ENCODE results near the gene IST1. TPM values are rescaled to one million over a fixed set of nuclear protein-coding genes. Genes with fewer than 3 reads are reported as not detected.
A peak's percentile ranks its signal among the peaks of the same experiment; 100 is the strongest.

Gene IST1
- total RNA-seq, 2 donors from 2014 or later: 154 to 181 TPM

DNA sequence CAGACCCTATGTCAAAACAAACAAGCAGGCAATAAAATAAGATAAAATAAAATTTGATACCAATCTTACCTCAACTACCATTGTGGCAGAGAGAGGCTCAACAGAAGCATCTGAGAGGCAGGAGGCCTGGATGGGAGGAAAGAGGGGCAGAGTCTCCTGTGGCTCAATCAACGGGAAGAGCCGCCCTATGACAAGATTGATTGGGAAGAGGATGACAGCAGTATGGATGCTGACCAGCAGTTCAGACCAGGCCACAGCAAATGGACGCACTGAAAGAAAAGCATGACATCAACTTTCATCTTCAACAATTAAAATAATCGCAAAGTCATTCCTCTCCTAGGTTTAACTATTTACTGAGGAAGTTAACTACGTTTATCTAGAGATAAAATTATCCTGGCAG is 57.5 kb downstream of the IST1 start:
- no peak overlapping the region for H3K4me3 ChIP-seq
- H3K4me1 ChIP-seq (ENCODE audit: control insufficient read depth in 1 of 2, low read depth in 2 of 2): no peaks in the 10 kb centered on the region
- no peaks in the 10 kb centered on the region for H3K27me3 ChIP-seq (replicated peaks; ENCODE audit: insufficient read depth)
- ATAC-seq (ENCODE audit: insufficient number of reproducible peaks, low FRiP score, low read depth) (no peak), DNase-seq (ENCODE audit: low spot score) (no peak)
- no peaks in the 10 kb centered on the region for H3K36me3 ChIP-seq
- no peak overlapping the region for H3K27ac ChIP-seq
- H3K9me3 ChIP-seq: no peaks in the 10 kb centered on the region
- TF ChIP-seq, protein P1, sequence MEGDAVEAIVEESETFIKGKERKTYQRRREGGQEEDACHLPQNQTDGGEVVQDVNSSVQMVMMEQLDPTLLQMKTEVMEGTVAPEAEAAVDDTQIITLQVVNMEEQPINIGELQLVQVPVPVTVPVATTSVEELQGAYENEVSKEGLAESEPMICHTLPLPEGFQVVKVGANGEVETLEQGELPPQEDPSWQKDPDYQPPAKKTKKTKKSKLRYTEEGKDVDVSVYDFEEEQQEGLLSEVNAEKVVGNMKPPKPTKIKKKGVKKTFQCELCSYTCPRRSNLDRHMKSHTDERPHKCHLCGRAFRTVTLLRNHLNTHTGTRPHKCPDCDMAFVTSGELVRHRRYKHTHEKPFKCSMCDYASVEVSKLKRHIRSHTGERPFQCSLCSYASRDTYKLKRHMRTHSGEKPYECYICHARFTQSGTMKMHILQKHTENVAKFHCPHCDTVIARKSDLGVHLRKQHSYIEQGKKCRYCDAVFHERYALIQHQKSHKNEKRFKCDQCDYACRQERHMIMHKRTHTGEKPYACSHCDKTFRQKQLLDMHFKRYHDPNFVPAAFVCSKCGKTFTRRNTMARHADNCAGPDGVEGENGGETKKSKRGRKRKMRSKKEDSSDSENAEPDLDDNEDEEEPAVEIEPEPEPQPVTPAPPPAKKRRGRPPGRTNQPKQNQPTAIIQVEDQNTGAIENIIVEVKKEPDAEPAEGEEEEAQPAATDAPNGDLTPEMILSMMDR (IDR thresholded peaks at IDR 0.05): no peak

- H3K9me3 ChIP-seq: no peaks in the 10 kb centered on the region
- DNase-seq (ENCODE audit: low spot score) (no peak), ATAC-seq (ENCODE audit: insufficient number of reproducible peaks, low FRiP score, low read depth) (no peak)
- H3K36me3 ChIP-seq: no peaks in the 10 kb centered on the region
- H3K4me1 ChIP-seq (ENCODE audit: control insufficient read depth in 1 of 2, low read depth in 2 of 2): no peaks in the 10 kb centered on the region
- TF ChIP-seq, protein P1 (IDR thresholded peaks at IDR 0.05): no peak
- no peak overlapping the region for H3K27ac ChIP-seq
- no peak overlapping the region for H3K4me3 ChIP-seq
- H3K27me3 ChIP-seq (replicated peaks; ENCODE audit: insufficient read depth): no peaks in the 10 kb centered on the region
Measured at GRCh38 chr16:71954180-71954579, 58.8 kb downstream of the IST1 start.

- Histone ChIP-seq H3K27ac (no peak overlapping the region), H3K4me3 (no peak overlapping the region), H3K9me3 (no peaks in the 10 kb centered on the region), H3K4me1 (ENCODE audit: control insufficient read depth in 1 of 2, low read depth in 2 of 2) (no peaks in the 10 kb centered on the region), H3K27me3 (replicated peaks; ENCODE audit: insufficient read depth) (no peaks in the 10 kb centered on the region), H3K36me3 (no peaks in the 10 kb centered on the region)
- DNase-seq (ENCODE audit: low spot score) (no peak), ATAC-seq (ENCODE audit: insufficient number of reproducible peaks, low FRiP score, low read depth) (no peak)
- TF ChIP-seq, protein P1 (IDR thresholded peaks at IDR 0.05): no peak
Measured at GRCh38 chr16:71954699-71955195, 59.4 kb downstream of the IST1 start.

DNA sequence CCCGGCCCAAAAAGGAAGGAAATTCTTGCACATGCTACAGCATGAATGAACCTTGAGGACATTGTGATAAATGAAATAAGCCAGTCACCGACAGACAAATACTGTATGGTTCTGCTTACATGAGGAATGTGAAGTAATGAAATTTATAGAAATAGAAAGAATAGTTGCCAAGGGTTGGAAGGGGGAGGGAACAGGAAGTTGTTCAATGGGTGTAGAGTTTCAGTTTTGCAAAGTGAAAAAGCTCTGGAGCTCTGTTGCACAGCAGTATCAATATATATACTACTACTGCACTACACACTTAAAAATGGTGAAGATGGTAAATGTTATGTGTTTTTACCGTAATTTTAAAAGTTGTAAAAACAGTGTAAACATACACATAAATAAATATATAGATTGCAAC is 61.2 kb downstream of the IST1 start:
- TF ChIP-seq, protein P1 (IDR thresholded peaks at IDR 0.05): no peak
- H3K27me3 ChIP-seq (replicated peaks; ENCODE audit: insufficient read depth): no peaks in the 10 kb centered on the region
- no peak for ATAC-seq (ENCODE audit: insufficient number of reproducible peaks, low FRiP score, low read depth)
- H3K9me3 ChIP-seq: no peaks in the 10 kb centered on the region
- no peaks in the 10 kb centered on the region for H3K36me3 ChIP-seq
- H3K4me1 ChIP-seq (ENCODE audit: control insufficient read depth in 1 of 2, low read depth in 2 of 2): no peaks in the 10 kb centered on the region
- DNase-seq (ENCODE audit: low spot score): no peak
- H3K4me3 ChIP-seq: no peak overlapping the region
- no peak overlapping the region for H3K27ac ChIP-seq

- Histone ChIP-seq H3K4me1 (ENCODE audit: control insufficient read depth in 1 of 2, low read depth in 2 of 2) (no peaks in the 10 kb centered on the region), H3K4me3 (no peak overlapping the region), H3K27ac (no peak overlapping the region), H3K36me3 (no peaks in the 10 kb centered on the region), H3K9me3 (no peaks in the 10 kb centered on the region), H3K27me3 (replicated peaks; ENCODE audit: insufficient read depth) (no peaks in the 10 kb centered on the region)
- ATAC-seq (ENCODE audit: insufficient number of reproducible peaks, low FRiP score, low read depth) (peak; percentile 73), DNase-seq (ENCODE audit: low spot score) (peak; percentile 54)
- TF ChIP-seq, protein P1 (IDR thresholded peaks at IDR 0.05): peak; percentile 81
Measured at GRCh38 chr16:71961066-71962039, 66.0 kb downstream of the IST1 start.

All from thoracic aorta (tissue), 2 donors.